B cell (primary cell): Measurements from ENCODE around the gene CHSY3.

ENCODE experiments used
- EZH2 ChIP-seq: IDR thresholded peaks from 2 replicates; pipeline ENCODE4 v1.6.1; 2012; ENCODE audit warnings: borderline replicate concordance, low read depth, mild to moderate bottlenecking, moderate library complexity, low read length; ENCODE audit not compliant: insufficient read depth, poor library complexity, severe bottlenecking
- TF ChIP-seq, protein P1 (sequence below): fragments of 200-600 bp; IDR thresholded peaks from one replicate; pipeline ENCODE4 v1.8.0; 2022; ENCODE audit warnings: antibody characterized with exemption, mild to moderate bottlenecking

DNA sequence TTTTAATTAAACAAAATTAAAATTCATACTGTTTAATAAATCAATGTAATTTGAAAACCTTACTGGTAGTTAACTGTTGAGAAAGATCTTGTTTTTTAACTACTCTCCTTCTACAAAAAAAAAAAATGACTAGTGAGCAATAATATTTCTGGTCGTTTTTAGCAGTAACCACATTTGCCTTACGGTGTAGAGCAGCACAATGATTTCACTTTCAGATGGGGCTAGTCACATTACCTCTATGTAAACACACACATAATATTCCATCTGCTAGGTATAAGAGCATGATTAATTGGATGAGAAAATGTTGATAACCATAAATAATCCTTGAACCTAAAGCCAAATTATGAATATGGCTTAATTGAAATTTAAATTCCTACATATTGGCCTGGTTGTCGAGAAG lies 198.1 kb downstream of the CHSY3 start:
- TF ChIP-seq, protein P1, sequence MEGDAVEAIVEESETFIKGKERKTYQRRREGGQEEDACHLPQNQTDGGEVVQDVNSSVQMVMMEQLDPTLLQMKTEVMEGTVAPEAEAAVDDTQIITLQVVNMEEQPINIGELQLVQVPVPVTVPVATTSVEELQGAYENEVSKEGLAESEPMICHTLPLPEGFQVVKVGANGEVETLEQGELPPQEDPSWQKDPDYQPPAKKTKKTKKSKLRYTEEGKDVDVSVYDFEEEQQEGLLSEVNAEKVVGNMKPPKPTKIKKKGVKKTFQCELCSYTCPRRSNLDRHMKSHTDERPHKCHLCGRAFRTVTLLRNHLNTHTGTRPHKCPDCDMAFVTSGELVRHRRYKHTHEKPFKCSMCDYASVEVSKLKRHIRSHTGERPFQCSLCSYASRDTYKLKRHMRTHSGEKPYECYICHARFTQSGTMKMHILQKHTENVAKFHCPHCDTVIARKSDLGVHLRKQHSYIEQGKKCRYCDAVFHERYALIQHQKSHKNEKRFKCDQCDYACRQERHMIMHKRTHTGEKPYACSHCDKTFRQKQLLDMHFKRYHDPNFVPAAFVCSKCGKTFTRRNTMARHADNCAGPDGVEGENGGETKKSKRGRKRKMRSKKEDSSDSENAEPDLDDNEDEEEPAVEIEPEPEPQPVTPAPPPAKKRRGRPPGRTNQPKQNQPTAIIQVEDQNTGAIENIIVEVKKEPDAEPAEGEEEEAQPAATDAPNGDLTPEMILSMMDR: no peak
- TF ChIP-seq EZH2: no peak
